Esophagus muscularis mucosa (tissue), 4 donors: Measurements from ENCODE around the gene DCAF15.

Experiments
- CTCF ChIP-seq, 3 experiments: fragments of 200-600 bp in 2 of 3; fragments of 450-650 bp in 1 of 3; sonication (generic) in 2 of 3; IDR thresholded peaks; one replicate each; pipeline ENCODE4 v1.5.1; 2017 to 2019; ENCODE audit warnings: antibody characterized with exemption in 3 of 3, mild to moderate bottlenecking in 2 of 3, moderate library complexity in 1 of 3
- EP300 ChIP-seq: sonication (generic); formaldehyde crosslinking; IDR thresholded peaks from one replicate; pipeline ENCODE4 v1.6.1; 2017; ENCODE audit warnings: antibody characterized with exemption
- POLR2A ChIP-seq: fragments of 450-650 bp; IDR thresholded peaks from one replicate; pipeline ENCODE4 v1.6.1; 2017; ENCODE audit warnings: antibody characterized with exemption, moderate library complexity, mild to moderate bottlenecking, low read depth

- TF ChIP-seq CTCF (IDR thresholded peaks at IDR 0.05) (no peak), EP300 (no peak), POLR2A (no peak)
These were observed 10.2 kb upstream of the DCAF15 start for GRCh38 chr19:13942023-13942684.
